IMR-90 (cell line): Measurements from ENCODE around the gene RHOT2. TPM values are rescaled to one million over a fixed set of nuclear protein-coding genes. Genes with fewer than 3 reads are reported as not detected.
A peak's percentile ranks its signal among the peaks of the same experiment; 100 is the strongest.

Experiments used
- ATAC-seq: fragments of 200-7000 bp; cut with Tn5 transposase; 2 replicates; pipeline ENCODE4 v1.9.1; 2020; ENCODE audit warnings: low read depth, mild to moderate bottlenecking, moderate library complexity
- BruUV-seq: library from RNA; stranded (reverse); fragments of 400-500 nt; replicated peaks from 2 replicates; lab custom pipeline; 2021; lab: Mats Ljungman, UMichigan
- CTCF ChIA-PET: fragments of 300-600 bp; formaldehyde crosslinking; extraction: SDS; loops from one replicate; lab custom pipeline; 2021; ENCODE audit warnings: antibody characterized with exemption; lab: Yijun Ruan, JAX
- POLR2A ChIA-PET: fragments of 300-600 bp; sonication (Branson Sonifier 250); formaldehyde crosslinking; loops from one replicate; lab custom pipeline; 2022; ENCODE audit warnings: antibody characterized with exemption; ENCODE audit not compliant: unreplicated experiment; lab: Charles Lee
- DNase-seq: peaks from one replicate; pipeline ENCODE4 v3.0.0; 2013
- H2AFZ ChIP-seq: replicated peaks from 2 replicates; pipeline ENCODE3; 2013; ENCODE audit warnings: low read length, mild to moderate bottlenecking; ENCODE audit not compliant: poor library complexity
- H2AK5ac ChIP-seq: 2 replicates; pipeline ENCODE4 v1.6.1; 2013; ENCODE audit warnings: low read depth, low read length, inconsistent platforms
- H2AK9ac ChIP-seq: replicated peaks from 2 replicates; pipeline ENCODE3; 2013; ENCODE audit warnings: mild to moderate bottlenecking, low read depth, low read length, moderate library complexity; ENCODE audit not compliant: poor library complexity
- H2BK120ac ChIP-seq: 2 replicates; pipeline ENCODE4 v1.6.1; 2013; ENCODE audit warnings: low read depth, low read length, inconsistent platforms
- H2BK15ac ChIP-seq: 3 replicates; pipeline ENCODE4 v1.6.1; 2013; ENCODE audit warnings: low read depth, low read length, inconsistent platforms
- H2BK20ac ChIP-seq: 2 replicates; pipeline ENCODE4 v1.6.1; 2013; ENCODE audit warnings: low read depth, mild to moderate bottlenecking, inconsistent platforms, low read length, moderate library complexity
- H2BK5ac ChIP-seq: 2 replicates; pipeline ENCODE4 v1.6.1; 2013; ENCODE audit warnings: mild to moderate bottlenecking, low read depth, low read length, inconsistent platforms; ENCODE audit not compliant: poor library complexity, severe bottlenecking
- H3K14ac ChIP-seq: replicated peaks from 2 replicates; pipeline ENCODE4 v1.6.1; 2013; ENCODE audit warnings: low read depth, low read length, inconsistent platforms
- H3K18ac ChIP-seq: 2 replicates; pipeline ENCODE4 v1.6.1; 2013; ENCODE audit warnings: low read depth, low read length, control low read depth
- H3K23ac ChIP-seq: 2 replicates; pipeline ENCODE4 v1.6.1; 2013; ENCODE audit warnings: low read depth, low read length, inconsistent platforms
- H3K27ac ChIP-seq: 2 replicates; pipeline ENCODE4 v1.5.1; 2013; ENCODE audit warnings: mild to moderate bottlenecking, control low read depth, low read length; ENCODE audit not compliant: insufficient read depth
- H3K27me3 ChIP-seq: 2 replicates; pipeline ENCODE4 v1.6.1; 2013; ENCODE audit warnings: low read length; ENCODE audit not compliant: control insufficient read depth, insufficient read depth
- H3K36me3 ChIP-seq: 2 replicates; pipeline ENCODE4 v1.6.1; 2013; ENCODE audit warnings: low read length, mixed read lengths; ENCODE audit not compliant: control insufficient read depth, insufficient read depth
- H3K4ac ChIP-seq: 2 replicates; pipeline ENCODE4 v1.6.1; 2013; ENCODE audit warnings: low read depth, low read length, inconsistent platforms
- H3K4me1 ChIP-seq: 2 replicates; pipeline ENCODE4 v1.6.1; 2013; ENCODE audit warnings: low read length, mixed read lengths; ENCODE audit not compliant: control insufficient read depth, insufficient read depth
- H3K4me2 ChIP-seq: 2 replicates; pipeline ENCODE4 v1.6.1; 2013; ENCODE audit warnings: low read depth, mild to moderate bottlenecking, control low read depth, low read length, moderate library complexity
- H3K4me3 ChIP-seq: 2 replicates; pipeline ENCODE4 v1.5.1; 2013; ENCODE audit warnings: low read depth, mild to moderate bottlenecking, control low read depth, low read length, moderate library complexity; ENCODE audit not compliant: insufficient read depth
- H3K56ac ChIP-seq: 2 replicates; pipeline ENCODE4 v1.6.1; 2013; ENCODE audit warnings: low read length, inconsistent platforms; ENCODE audit not compliant: insufficient read depth; ENCODE audit errors: extremely low read depth
- H3K79me1 ChIP-seq, 2 experiments: 2 replicates each; pipeline ENCODE4 v1.6.1; 2013; ENCODE audit warnings: low read length in 2 of 2, inconsistent platforms in 1 of 2, low read depth in 1 of 2
- H3K9ac ChIP-seq: 2 replicates; pipeline ENCODE4 v1.6.1; 2013; ENCODE audit warnings: low read depth, low read length, control low read depth
- H3K9me1 ChIP-seq: 2 replicates; pipeline ENCODE4 v1.6.1; 2013; ENCODE audit warnings: low read length, inconsistent platforms; ENCODE audit not compliant: insufficient read depth
- H3K9me3 ChIP-seq: 2 replicates; pipeline ENCODE4 v1.6.1; 2013; ENCODE audit warnings: low read length; ENCODE audit not compliant: control insufficient read depth, insufficient read depth
- H4K20me1 ChIP-seq: 2 replicates; pipeline ENCODE4 v1.6.1; 2013; ENCODE audit warnings: low read length, inconsistent platforms; ENCODE audit not compliant: insufficient read depth
- H4K5ac ChIP-seq: 2 replicates; pipeline ENCODE4 v1.6.1; 2013; ENCODE audit warnings: mild to moderate bottlenecking, low read depth, low read length, control low read depth
- H4K8ac ChIP-seq, 2 experiments: 2 replicates each; pipeline ENCODE4 v1.6.1; 2013; ENCODE audit warnings: low read depth in 2 of 2, low read length in 2 of 2, control low read depth in 1 of 2, inconsistent platforms in 1 of 2
- H4K91ac ChIP-seq: 2 replicates; pipeline ENCODE4 v1.6.1; 2013; ENCODE audit warnings: low read depth, low read length, inconsistent platforms; ENCODE audit not compliant: insufficient read depth
- CEBPB ChIP-seq: IDR thresholded peaks from 2 replicates; pipeline ENCODE4 v1.6.1; 2012; ENCODE audit warnings: low read depth, low read length, improper control_type of control experiment
- CHD1 ChIP-seq: IDR thresholded peaks from 2 replicates; pipeline ENCODE4 v1.6.1; 2012; ENCODE audit warnings: low read depth, low read length, improper control_type of control experiment
- MAFK ChIP-seq: IDR thresholded peaks from 2 replicates; pipeline ENCODE4 v1.6.1; 2012; ENCODE audit warnings: low read depth, low read length, improper control_type of control experiment
- MAZ ChIP-seq: IDR thresholded peaks from 2 replicates; pipeline ENCODE4 v1.6.1; 2012; ENCODE audit warnings: low read depth, mild to moderate bottlenecking, low read length, improper control_type of control experiment, moderate library complexity, borderline replicate concordance
- MXI1 ChIP-seq: IDR thresholded peaks from 2 replicates; pipeline ENCODE4 v1.6.1; 2012; ENCODE audit warnings: low read depth, mild to moderate bottlenecking, low read length, moderate library complexity, borderline replicate concordance
- NFE2L2 ChIP-seq: fragments of 150-350 bp; IDR thresholded peaks from 2 replicates; pipeline ENCODE4 v1.6.1; 2016; ENCODE audit warnings: low read depth, mild to moderate bottlenecking, low read length
- POLR2A ChIP-seq: IDR thresholded peaks from 2 replicates; pipeline ENCODE4 v1.6.1; 2012; ENCODE audit warnings: mild to moderate bottlenecking, low read depth, low read length
- RCOR1 ChIP-seq: IDR thresholded peaks from 2 replicates; pipeline ENCODE4 v1.6.1; 2012; ENCODE audit warnings: mild to moderate bottlenecking, low read length, improper control_type of control experiment; ENCODE audit not compliant: insufficient replicate concordance
- RFX5 ChIP-seq: IDR thresholded peaks from 2 replicates; pipeline ENCODE4 v1.8.0; 2012; ENCODE audit warnings: low read depth, mild to moderate bottlenecking, low read length, moderate library complexity
- SMC3 ChIP-seq: fragments of 150-350 bp; IDR thresholded peaks from 2 replicates; pipeline ENCODE4 v1.6.1; 2016; ENCODE audit warnings: low read depth, mild to moderate bottlenecking, antibody characterized with exemption, low read length, moderate library complexity
- WGBS, 2 experiments: methylation state at CpG; one replicate each; pipeline versions ENCODE4 v1.1.5 to v1.1.7; 2013; ENCODE audit warnings: missing lambda C conversion rate in 2 of 2; ENCODE audit not compliant: insufficient read length in 1 of 2; ENCODE audit errors: extremely low coverage in 2 of 2; 5-methylcytosine and 5-hydroxymethylcytosine counted together
- dilution Hi-C: fragments of 300-500 bp; cut with HindIII; formaldehyde crosslinking; loops from one replicate; pipeline ENCODE4 v1.14.3; 2018; ENCODE audit warnings: low sequenced_read_pairs; ENCODE audit not compliant: unreplicated experiment
- in situ Hi-C: fragments of 300-500 bp; cut with MboI; formaldehyde crosslinking; loops from 3 replicates; pipeline ENCODE4 v1.14.3; 2019; ENCODE audit warnings: low sequenced_read_pairs, inconsistent platforms, mixed read lengths
- intact Hi-C: fragments of 100-400 bp; cut with micrococcal nuclease; formaldehyde crosslinking; loops from 2 replicates; pipeline ENCODE4 v1.10.0; 2022
- polyA plus RNA-seq, 3 experiments: library from polyadenylated mRNA; depleted of rRNA; stranded (reverse); fragments of >200 nt; gene quantifications; 2 replicates each; pipeline ENCODE4 v1.2.3, GENCODE V29; 2012; ENCODE audit warnings: low replicate concordance in 1 of 3
- total RNA-seq: library from RNA; depleted of rRNA; stranded (reverse); fragments of >200 nt; gene quantifications from 2 replicates; pipeline ENCODE4 v1.2.3, GENCODE V29; 2012
- TF ChIP-seq, protein P1 (sequence below): fragments of 150-350 bp; IDR thresholded peaks from 2 replicates; pipeline ENCODE4 v1.6.1; 2016; ENCODE audit warnings: low read depth, mild to moderate bottlenecking, low read length, moderate library complexity, borderline replicate concordance

Gene RHOT2
- total and polyA plus RNA-seq, 2 of the 4 experiments (the other 2 are of a cell fraction): 20.3 to 181 TPM

GRCh38 chr16:633336-634050 is 34.4 kb upstream of the RHOT2 start:
- Histone ChIP-seq H2BK20ac (no peak overlapping the region), H3K27ac (no peak overlapping the region), H3K79me1 (peaks cover 0 to 17% of the 10 kb centered on the region in 2 experiments; a peak in 2 of 4 replicates), H4K91ac (no peak overlapping the region), H4K8ac (no peak overlapping the region), H2BK120ac (no peak overlapping the region), H2AK9ac (peak overlapping the region; percentile 5), H3K56ac (no peak overlapping the region), H2BK15ac (no peak overlapping the region), H2AFZ (peak overlapping the region; percentile 5), H3K36me3 (peaks cover 12% of the 10 kb centered on the region; the same call in 1 of the 2 replicates), H2AK5ac (no peak overlapping the region), H3K4me2 (no peak overlapping the region), H2BK5ac (no peak overlapping the region), H4K5ac (no peak overlapping the region), H3K9me1 (peaks cover 8% of the 10 kb centered on the region; the same call in 1 of the 2 replicates), H3K9ac (no peak overlapping the region), H3K4ac (no peak overlapping the region), H3K27me3 (no peaks in the 10 kb centered on the region), H3K14ac (no peak overlapping the region), H3K23ac (no peak overlapping the region), H3K4me3 (no peak overlapping the region), H3K9me3 (no peaks in the 10 kb centered on the region), H4K20me1 (peaks cover 4% of the 10 kb centered on the region), H3K18ac (no peak overlapping the region), H3K4me1 (peaks cover 25% of the 10 kb centered on the region)
- 97% methylated on average over 55 of the region's 74 CpGs; no CpG with 5 or more reads in 1 of the 2 experiments for WGBS, 2 experiments
- ChIA-PET POLR2A (no interaction called here), CTCF (no interaction called here)
- no peak for TF ChIP-seq RCOR1
- TF ChIP-seq CHD1: no peak
- no peak for TF ChIP-seq MAFK
- no peak for TF ChIP-seq RFX5
- TF ChIP-seq MXI1: no peak
- TF ChIP-seq MAZ: no peak
- no peak for TF ChIP-seq POLR2A
- no peak for TF ChIP-seq SMC3
- TF ChIP-seq, protein P1, sequence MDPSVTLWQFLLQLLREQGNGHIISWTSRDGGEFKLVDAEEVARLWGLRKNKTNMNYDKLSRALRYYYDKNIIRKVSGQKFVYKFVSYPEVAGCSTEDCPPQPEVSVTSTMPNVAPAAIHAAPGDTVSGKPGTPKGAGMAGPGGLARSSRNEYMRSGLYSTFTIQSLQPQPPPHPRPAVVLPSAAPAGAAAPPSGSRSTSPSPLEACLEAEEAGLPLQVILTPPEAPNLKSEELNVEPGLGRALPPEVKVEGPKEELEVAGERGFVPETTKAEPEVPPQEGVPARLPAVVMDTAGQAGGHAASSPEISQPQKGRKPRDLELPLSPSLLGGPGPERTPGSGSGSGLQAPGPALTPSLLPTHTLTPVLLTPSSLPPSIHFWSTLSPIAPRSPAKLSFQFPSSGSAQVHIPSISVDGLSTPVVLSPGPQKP: no peak
- no peak for TF ChIP-seq NFE2L2
- TF ChIP-seq CEBPB: no peak
- no TSS peak for BruUV-seq
- no peak for DNase-seq
- dilution Hi-C loops: no loop called here
- in situ Hi-C loops: no loop called here
- no peak for ATAC-seq
- intact Hi-C loops: no loop called here
